ENCODE results near the gene B3GNT2.
"Not testable (repeated sequence)": the region's sequence is repeated elsewhere in the genome, so short reads cannot be mapped to it uniquely, and the experiment has no call there.

Gene B3GNT2

GRCh38 chr2:62243983-62244382, 48.1 kb downstream of the B3GNT2 start:
- no peak for DNase-seq

GRCh38 chr2:62248226-62248625, 52.3 kb downstream of the B3GNT2 start:
- DNase-seq, result no peak

- no peak for DNase-seq
These were observed 54.3 kb downstream of the B3GNT2 start for GRCh38 chr2:62250239-62250638.

GRCh38 chr2:62254424-62255266, 58.7 kb downstream of the B3GNT2 start:
- no peak for DNase-seq

GRCh38 chr2:62257466-62257865, 61.6 kb downstream of the B3GNT2 start:
- DNase-seq, result no peak

- DNase-seq, result no peak
These were observed 67.3 kb downstream of the B3GNT2 start for GRCh38 chr2:62263076-62263715.

GRCh38 chr2:62264186-62264585, 68.3 kb downstream of the B3GNT2 start:
- no peak for DNase-seq

- no peak for DNase-seq
These were observed 69.2 kb downstream of the B3GNT2 start for GRCh38 chr2:62265106-62265505.

GRCh38 chr2:62266433-62267038, 70.6 kb downstream of the B3GNT2 start:
- DNase-seq, result no peak

GRCh38 chr2:62267696-62268095, 71.8 kb downstream of the B3GNT2 start:
- no peak for DNase-seq

- not testable (repeated sequence) for DNase-seq
These were observed 72.8 kb downstream of the B3GNT2 start for GRCh38 chr2:62268681-62269188.

GRCh38 chr2:62270728-62271127, 74.8 kb downstream of the B3GNT2 start:
- no peak for DNase-seq

Data from NCI-H1436 (cell line).